CD14-positive monocyte (primary cell): ENCODE results near the gene NAA16. TPM values are rescaled to one million over a fixed set of nuclear protein-coding genes. Genes with fewer than 3 reads are reported as not detected.

Source experiments
- DNase-seq, 3 donors: peaks; one replicate each; pipeline ENCODE4 v3.0.0-alpha.2; 2011 to 2022
- H2AFZ ChIP-seq: 2 replicates; pipeline ENCODE4 v1.6.0; 2012; ENCODE audit warnings: mild to moderate bottlenecking, low read depth, low read length, inconsistent platforms; ENCODE audit not compliant: insufficient read depth, poor library complexity, severe bottlenecking
- H3K27ac ChIP-seq, 2 donors: 1 replicate in 1 of 2; 2 replicates in 1 of 2; pipeline ENCODE4 v1.5.1; 2012 to 2013; ENCODE audit warnings: low read length in 2 of 2, control low read depth in 1 of 2, inconsistent platforms in 1 of 2, low read depth in 1 of 2, mild to moderate bottlenecking in 1 of 2
- H3K27me3 ChIP-seq, 2 donors: one replicate each; pipeline versions ENCODE4 v1.6.0 to v1.6.1; 2011 to 2013; ENCODE audit warnings: low read length in 2 of 2; ENCODE audit not compliant: control insufficient read depth in 2 of 2, insufficient read depth in 2 of 2
- H3K36me3 ChIP-seq, 2 donors: replicated peaks in 1 of 2; 1 replicate in 1 of 2; 2 replicates in 1 of 2; pipeline versions ENCODE4 v1.5.1 to v1.6.1; 2012 to 2013; ENCODE audit warnings: low read length in 2 of 2, control low read depth in 1 of 2, inconsistent platforms in 1 of 2, mild to moderate bottlenecking in 1 of 2; ENCODE audit not compliant: insufficient read depth in 2 of 2, control insufficient read depth in 1 of 2
- H3K4me1 ChIP-seq, 2 donors: 1 replicate in 1 of 2; 2 replicates in 1 of 2; pipeline versions ENCODE4 v1.5.1 to v1.6.1; 2012 to 2013; ENCODE audit warnings: low read length in 2 of 2, control low read depth in 1 of 2, inconsistent platforms in 1 of 2, mild to moderate bottlenecking in 1 of 2, moderate library complexity in 1 of 2; ENCODE audit not compliant: insufficient read depth in 2 of 2, control insufficient read depth in 1 of 2
- H3K4me2 ChIP-seq: replicated peaks from 2 replicates; pipeline ENCODE3; 2012; ENCODE audit warnings: low read length, moderate library complexity, mild to moderate bottlenecking; ENCODE audit not compliant: poor library complexity, severe bottlenecking; ENCODE audit errors: extremely low read depth
- H3K4me3 ChIP-seq, 3 experiments: fragments of 200-600 bp in 1 of 3; sonication (generic) in 1 of 3; replicated peaks in 1 of 3; 1 replicate in 2 of 3; 2 replicates in 1 of 3; pipeline ENCODE4 v1.5.1; 2011 to 2013; ENCODE audit warnings: low read length in 3 of 3, mild to moderate bottlenecking in 3 of 3, control low read depth in 2 of 3, low read depth in 2 of 3, inconsistent platforms in 1 of 3, moderate library complexity in 1 of 3
- H3K79me2 ChIP-seq: 2 replicates; pipeline ENCODE4 v1.6.0; 2012; ENCODE audit warnings: mild to moderate bottlenecking, control low read depth, inconsistent platforms, low read length, moderate library complexity; ENCODE audit not compliant: insufficient read depth
- H3K9ac ChIP-seq: 2 replicates; pipeline ENCODE4 v1.6.0; 2017; ENCODE audit warnings: low read length, mild to moderate bottlenecking; ENCODE audit not compliant: insufficient read depth, poor library complexity, severe bottlenecking
- H3K9me3 ChIP-seq, 2 donors: replicated peaks in 1 of 2; 1 replicate in 1 of 2; 2 replicates in 1 of 2; pipeline versions ENCODE4 v1.5.1 to v1.6.1; 2012 to 2013; ENCODE audit warnings: low read length in 2 of 2, control low read depth in 1 of 2; ENCODE audit not compliant: control insufficient read depth in 1 of 2, insufficient read depth in 1 of 2
- H4K20me1 ChIP-seq: 2 replicates; pipeline ENCODE4 v1.6.0; 2012; ENCODE audit warnings: mild to moderate bottlenecking, low read length, control low read depth, moderate library complexity; ENCODE audit not compliant: insufficient read depth
- H3K27ac Mint-ChIP-seq, 7 donors: one replicate each; pipeline ENCODE4 v1.8.0; 2020; ENCODE audit warnings: mild to moderate bottlenecking in 7 of 7, mixed read lengths in 7 of 7, moderate library complexity in 6 of 7, inconsistent platforms in 2 of 7
- H3K27me3 Mint-ChIP-seq, 3 donors: one replicate each; pipeline ENCODE4 v1.8.0; 2021 to 2022; ENCODE audit warnings: low read depth in 3 of 3, mild to moderate bottlenecking in 3 of 3, mixed read lengths in 3 of 3, moderate library complexity in 3 of 3, inconsistent platforms in 1 of 3
- H3K36me3 Mint-ChIP-seq, 2 donors: one replicate each; pipeline ENCODE4 v1.8.0; 2020; ENCODE audit warnings: mixed read lengths in 2 of 2, inconsistent platforms in 1 of 2, mild to moderate bottlenecking in 1 of 2
- H3K4me1 Mint-ChIP-seq: one replicate; pipeline ENCODE4 v1.8.0; 2020; ENCODE audit warnings: mild to moderate bottlenecking, mixed read lengths
- H3K4me3 Mint-ChIP-seq, 2 donors: one replicate each; pipeline ENCODE4 v1.8.0; 2020; ENCODE audit warnings: mild to moderate bottlenecking in 2 of 2, mixed read lengths in 2 of 2, moderate library complexity in 1 of 2
- H3K9me3 Mint-ChIP-seq, 7 donors: one replicate each; pipeline ENCODE4 v1.8.0; 2020 to 2022; ENCODE audit warnings: mixed read lengths in 7 of 7, mild to moderate bottlenecking in 6 of 7, moderate library complexity in 6 of 7, inconsistent platforms in 2 of 7
- WGBS: methylation state at CpG from one replicate; pipeline ENCODE4 v1.1.5; 2013; ENCODE audit warnings: missing lambda C conversion rate; ENCODE audit not compliant: insufficient coverage; 5-methylcytosine and 5-hydroxymethylcytosine counted together
- intact Hi-C, 2 donors: fragments of 100-400 bp; cut with micrococcal nuclease; formaldehyde crosslinking; loops; one replicate each; pipeline versions ENCODE4 v1.15.0 to v1.15.1; 2023
- polyA plus RNA-seq, 3 donors: library from polyadenylated mRNA; depleted of rRNA in 1 of 3; unstranded in 2 of 3; stranded (reverse) in 1 of 3; fragments of 300-500 nt in 2 of 3; fragments of >200 nt in 1 of 3; fragmentation: Illumina TruSeq in 2 of 3; gene quantifications; 1 replicate in 2 of 3; 2 replicates in 1 of 3; pipeline ENCODE4 v1.2.3, GENCODE V29; 2012 to 2021
- TF ChIP-seq, protein P1 (sequence below): fragments of 200-600 bp; IDR thresholded peaks from one replicate; pipeline ENCODE4 v1.8.0; 2022; ENCODE audit warnings: antibody characterized with exemption, mild to moderate bottlenecking

The NAA16 gene
- polyA plus RNA-seq, 3 donors = 3.8 to 20.6 (median 5.9) TPM

DNA sequence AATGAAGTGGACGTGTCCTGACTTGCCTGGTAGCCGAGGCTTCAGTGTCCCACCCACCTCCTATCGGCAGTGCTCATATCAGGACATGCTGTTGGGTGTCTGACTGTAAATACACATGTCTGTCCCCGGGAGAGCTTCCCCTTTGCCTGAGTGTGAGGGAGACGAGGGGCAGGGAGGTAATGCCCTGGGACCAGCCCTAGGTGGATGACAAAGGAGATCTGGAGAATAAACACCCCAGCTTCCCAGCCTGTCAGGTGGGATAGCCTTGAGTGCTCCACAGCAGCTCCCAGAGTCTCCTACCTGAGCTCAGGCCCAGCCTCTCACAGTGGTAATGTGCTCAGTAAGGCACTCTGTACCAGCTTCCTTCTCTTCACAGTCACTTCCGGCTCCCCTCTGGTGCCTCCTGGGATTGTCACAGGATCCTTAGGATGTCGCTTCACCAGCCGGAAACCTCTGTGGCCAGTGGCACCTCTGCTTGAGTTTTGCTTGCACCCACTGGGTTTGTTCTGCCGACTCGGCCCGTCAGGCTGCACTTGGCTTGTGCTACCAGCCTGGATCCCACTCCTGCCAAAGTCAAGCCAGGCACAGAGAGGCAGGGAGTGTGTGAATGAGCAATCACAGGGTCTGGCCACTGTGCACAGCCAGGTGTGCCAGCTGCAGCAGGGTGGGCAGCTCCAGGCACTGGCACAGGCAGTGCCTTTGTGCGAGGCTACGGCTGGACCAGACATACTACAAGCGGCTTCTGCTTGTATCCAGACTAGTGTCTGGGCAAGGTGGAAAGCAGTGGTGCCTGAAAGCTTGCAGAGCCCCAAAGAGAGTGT, 91.8 kb downstream of the NAA16 start:
- TF ChIP-seq, protein P1, sequence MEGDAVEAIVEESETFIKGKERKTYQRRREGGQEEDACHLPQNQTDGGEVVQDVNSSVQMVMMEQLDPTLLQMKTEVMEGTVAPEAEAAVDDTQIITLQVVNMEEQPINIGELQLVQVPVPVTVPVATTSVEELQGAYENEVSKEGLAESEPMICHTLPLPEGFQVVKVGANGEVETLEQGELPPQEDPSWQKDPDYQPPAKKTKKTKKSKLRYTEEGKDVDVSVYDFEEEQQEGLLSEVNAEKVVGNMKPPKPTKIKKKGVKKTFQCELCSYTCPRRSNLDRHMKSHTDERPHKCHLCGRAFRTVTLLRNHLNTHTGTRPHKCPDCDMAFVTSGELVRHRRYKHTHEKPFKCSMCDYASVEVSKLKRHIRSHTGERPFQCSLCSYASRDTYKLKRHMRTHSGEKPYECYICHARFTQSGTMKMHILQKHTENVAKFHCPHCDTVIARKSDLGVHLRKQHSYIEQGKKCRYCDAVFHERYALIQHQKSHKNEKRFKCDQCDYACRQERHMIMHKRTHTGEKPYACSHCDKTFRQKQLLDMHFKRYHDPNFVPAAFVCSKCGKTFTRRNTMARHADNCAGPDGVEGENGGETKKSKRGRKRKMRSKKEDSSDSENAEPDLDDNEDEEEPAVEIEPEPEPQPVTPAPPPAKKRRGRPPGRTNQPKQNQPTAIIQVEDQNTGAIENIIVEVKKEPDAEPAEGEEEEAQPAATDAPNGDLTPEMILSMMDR = no peak
- Histone ChIP-seq H3K27ac (no peak overlapping the region), H3K36me3 (no peaks in the 10 kb centered on the region), H3K27me3 (no peaks in the 10 kb centered on the region), H3K79me2 (no peaks in the 10 kb centered on the region), H2AFZ (no peak overlapping the region), H3K4me2 (no peak overlapping the region), H4K20me1 (no peaks in the 10 kb centered on the region), H3K9me3 (no peaks in the 10 kb centered on the region), H3K4me1 (no peaks in the 10 kb centered on the region), H3K9ac (no peak overlapping the region), H3K4me3 (no peak overlapping the region)
- no peak overlapping the region for H3K4me3 Mint-ChIP-seq
- peaks cover 0 to 2% (median 0%) of the 10 kb centered on the region in 7 donors for H3K9me3 Mint-ChIP-seq
- no peaks in the 10 kb centered on the region for H3K4me1 Mint-ChIP-seq
- H3K27me3 Mint-ChIP-seq = peaks cover 0 to 2% (median 0%) of the 10 kb centered on the region in 3 donors
- DNase-seq = no peak
- H3K27ac Mint-ChIP-seq = peak overlapping the region in 2 of 7 donors; percentile 0 to 58
- intact Hi-C loops = no loop called here
- H3K36me3 Mint-ChIP-seq = no peaks in the 10 kb centered on the region
- WGBS = 99% methylated on average over 11 of the region's 14 CpGs

DNA sequence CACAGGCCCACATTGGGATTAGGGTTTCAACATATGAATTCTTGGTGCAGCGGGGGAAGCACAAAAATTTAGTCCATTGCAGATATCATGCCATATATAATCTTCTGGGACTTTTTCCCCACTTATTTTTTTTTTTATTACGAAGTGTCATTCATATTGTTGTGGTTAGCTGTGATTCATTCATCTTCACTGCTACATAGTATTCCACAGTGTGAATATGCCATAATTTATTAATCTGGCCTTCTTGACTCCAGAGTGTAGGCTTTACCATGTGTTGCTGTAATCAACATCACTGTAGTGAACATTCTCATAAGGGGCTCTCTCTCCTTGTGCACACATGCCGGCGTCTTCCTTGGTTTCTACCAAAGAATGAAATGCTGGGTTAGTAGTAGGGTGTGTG, 92.9 kb downstream of the NAA16 start:
- H3K27me3 Mint-ChIP-seq = peaks cover 0 to under 1% (median 0%) of the 10 kb centered on the region in 3 donors
- no peak overlapping the region for H3K27ac ChIP-seq
- no peaks in the 10 kb centered on the region for H3K36me3 ChIP-seq
- no peak overlapping the region for H3K4me2 ChIP-seq
- H3K36me3 Mint-ChIP-seq = no peaks in the 10 kb centered on the region
- no CpG with 5 or more reads among the region's 4 CpGs for WGBS
- H3K9me3 ChIP-seq = no peaks in the 10 kb centered on the region
- intact Hi-C loops = no loop called here
- H3K4me3 Mint-ChIP-seq = no peak overlapping the region
- H3K4me1 Mint-ChIP-seq = no peaks in the 10 kb centered on the region
- no peaks in the 10 kb centered on the region for H4K20me1 ChIP-seq
- no peaks in the 10 kb centered on the region for H3K27me3 ChIP-seq
- DNase-seq = no peak
- no peaks in the 10 kb centered on the region for H3K79me2 ChIP-seq
- TF ChIP-seq, protein P1 = no peak
- no peak overlapping the region for H3K4me3 ChIP-seq
- H3K27ac Mint-ChIP-seq = no peak overlapping the region
- H3K9me3 Mint-ChIP-seq = peaks cover 0 to under 1% (median 0%) of the 10 kb centered on the region in 7 donors
- H3K9ac ChIP-seq = no peak overlapping the region
- no peaks in the 10 kb centered on the region for H3K4me1 ChIP-seq
- H2AFZ ChIP-seq = no peak overlapping the region
